ENCODE data around the gene GPR31. TPM values are rescaled to one million over a fixed set of nuclear protein-coding genes. Genes with fewer than 3 reads are reported as not detected.

GPR31 gene
- total RNA-seq, 2 donors from 2014 or later: not detected

GRCh38 chr6:167146135-167146534 lies 11.6 kb downstream of the GPR31 start:
- Histone ChIP-seq H3K27ac (ENCODE audit: low read depth, low read length) (no peak overlapping the region), H3K27me3 (ENCODE audit: control insufficient read depth, insufficient read depth, low read length, poor library complexity, severe bottlenecking) (peaks cover 19% of the 10 kb centered on the region), H3K4me3 (ENCODE audit: low read length) (no peak overlapping the region), H3K36me3 (ENCODE audit: control insufficient read depth, insufficient read depth, low read length) (no peaks in the 10 kb centered on the region), H3K9me3 (ENCODE audit: control insufficient read depth, low read length) (peaks cover 5% of the 10 kb centered on the region), H3K9ac (ENCODE audit: extremely low read depth, low read length, poor library complexity, severe bottlenecking) (no peak overlapping the region), H3K4me1 (ENCODE audit: control insufficient read depth, insufficient read depth, low read length) (no peaks in the 10 kb centered on the region)
- peaks cover 37% of the 10 kb centered on the region for H3K27me3 Mint-ChIP-seq (ENCODE audit: insufficient read depth)
- no peaks in the 10 kb centered on the region for H3K9me3 Mint-ChIP-seq
- H3K36me3 Mint-ChIP-seq (ENCODE audit: low read depth): no peaks in the 10 kb centered on the region
- no peak overlapping the region for H3K27ac Mint-ChIP-seq
- peaks cover 15% of the 10 kb centered on the region for H3K4me1 Mint-ChIP-seq
- no peak for DNase-seq
- H3K4me3 Mint-ChIP-seq: peak overlapping the region; percentile 47
- 89 to 94% methylated on average over 10 to 15 of the region's 15 CpGs for WGBS, 2 experiments (ENCODE audit: insufficient coverage in 1 of 2, insufficient read length in 1 of 2)
- no peak for TF ChIP-seq CTCF (conservative IDR thresholded peaks at IDR 0.05)

- H3K36me3 ChIP-seq (ENCODE audit: control insufficient read depth, insufficient read depth, low read length): no peaks in the 10 kb centered on the region
- H3K9ac ChIP-seq (ENCODE audit: extremely low read depth, low read length, poor library complexity, severe bottlenecking): no peak overlapping the region
- H3K4me3 ChIP-seq (ENCODE audit: low read length): no peak overlapping the region
- peaks cover 19% of the 10 kb centered on the region for H3K27me3 ChIP-seq (ENCODE audit: control insufficient read depth, insufficient read depth, low read length, poor library complexity, severe bottlenecking)
- peaks cover 37% of the 10 kb centered on the region for H3K27me3 Mint-ChIP-seq (ENCODE audit: insufficient read depth)
- H3K27ac Mint-ChIP-seq: no peak overlapping the region
- TF ChIP-seq CTCF (conservative IDR thresholded peaks at IDR 0.05): no peak
- H3K36me3 Mint-ChIP-seq (ENCODE audit: low read depth): no peaks in the 10 kb centered on the region
- H3K9me3 Mint-ChIP-seq: no peaks in the 10 kb centered on the region
- no peak overlapping the region for H3K27ac ChIP-seq (ENCODE audit: low read depth, low read length)
- no peak for DNase-seq
- H3K9me3 ChIP-seq (ENCODE audit: control insufficient read depth, low read length): no peaks in the 10 kb centered on the region
- 92 to 97% methylated on average over 9 to 12 of the region's 12 CpGs for WGBS, 2 experiments (ENCODE audit: insufficient coverage in 1 of 2, insufficient read length in 1 of 2)
- peaks cover 3% of the 10 kb centered on the region for H3K4me1 ChIP-seq (ENCODE audit: control insufficient read depth, insufficient read depth, low read length)
- H3K4me3 Mint-ChIP-seq: no peak overlapping the region
- H3K4me1 Mint-ChIP-seq: peaks cover 22% of the 10 kb centered on the region
Observed at GRCh38 chr6:167145461-167145860, 12.3 kb downstream of the GPR31 start.

- Histone ChIP-seq H3K4me1 (ENCODE audit: control insufficient read depth, insufficient read depth, low read length) (peaks cover 3% of the 10 kb centered on the region), H3K27me3 (ENCODE audit: control insufficient read depth, insufficient read depth, low read length, poor library complexity, severe bottlenecking) (peaks cover 19% of the 10 kb centered on the region), H3K9ac (ENCODE audit: extremely low read depth, low read length, poor library complexity, severe bottlenecking) (no peak overlapping the region), H3K4me3 (ENCODE audit: low read length) (no peak overlapping the region), H3K9me3 (ENCODE audit: control insufficient read depth, low read length) (no peaks in the 10 kb centered on the region), H3K36me3 (ENCODE audit: control insufficient read depth, insufficient read depth, low read length) (no peaks in the 10 kb centered on the region), H3K27ac (ENCODE audit: low read depth, low read length) (no peak overlapping the region)
- H3K4me1 Mint-ChIP-seq: peaks cover 24% of the 10 kb centered on the region
- peaks cover 28% of the 10 kb centered on the region for H3K27me3 Mint-ChIP-seq (ENCODE audit: insufficient read depth)
- H3K4me3 Mint-ChIP-seq: no peak overlapping the region
- no peaks in the 10 kb centered on the region for H3K9me3 Mint-ChIP-seq
- DNase-seq: no peak
- WGBS, 2 experiments (ENCODE audit: insufficient coverage in 1 of 2, insufficient read length in 1 of 2): 91 to 92% methylated on average over 2 to 9 of the region's 9 CpGs
- H3K27ac Mint-ChIP-seq: no peak overlapping the region
- H3K36me3 Mint-ChIP-seq (ENCODE audit: low read depth): no peaks in the 10 kb centered on the region
- no peak for TF ChIP-seq CTCF (conservative IDR thresholded peaks at IDR 0.05)
Observed at GRCh38 chr6:167143041-167143440, 14.7 kb downstream of the GPR31 start.

Data from endodermal cell (in vitro differentiated cells).